ENCODE results near the gene PRR20G. TPM values are rescaled to one million over a fixed set of nuclear protein-coding genes. Genes with fewer than 3 reads are reported as not detected.
"Not testable (repeated sequence)": the region's sequence is repeated elsewhere in the genome, so short reads cannot be mapped to it uniquely, and the experiment has no call there.

Gene PRR20G
- polyA plus RNA-seq, 2 of the 4 experiments (the other 2 are of a cell fraction): not detected

DNA sequence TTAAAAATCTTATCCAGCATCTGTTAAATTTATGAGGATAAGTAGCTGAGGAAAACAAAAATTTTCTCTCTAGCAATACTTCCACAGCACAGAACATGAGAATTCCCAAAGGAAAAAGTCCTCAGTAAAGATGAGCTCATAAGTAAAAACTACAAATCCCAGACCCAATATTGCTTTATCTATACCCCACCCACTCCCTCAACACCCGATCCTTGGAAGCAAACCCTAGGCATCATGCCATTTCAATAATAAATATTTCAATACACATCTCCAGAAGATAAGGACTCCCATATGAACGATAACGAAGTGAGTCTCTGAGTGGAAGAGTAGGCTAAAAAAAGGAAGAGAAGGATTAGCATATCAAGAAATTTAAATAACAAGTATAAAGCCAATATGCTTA is 8.3 kb upstream of the PRR20G start:
- 19% methylated on average over 3 of the region's 3 CpGs for WGBS (ENCODE audit: missing lambda C conversion rate)
- TF ChIP-seq ZC3H11A (IDR thresholded peaks at IDR 0.05) (no peak), TP53 (CRISPR knock-in tag; IDR thresholded peaks at IDR 0.05) (no peak), EP300 (IDR thresholded peaks at IDR 0.05) (no peak), MAX (IDR thresholded peaks at IDR 0.05) (no peak), PHF8 (IDR thresholded peaks at IDR 0.05; ENCODE audit: borderline replicate concordance, low read depth) (no peak), EHF (CRISPR knock-in tag; IDR thresholded peaks at IDR 0.05) (no peak), KDM5A (IDR thresholded peaks at IDR 0.05) (no peak), RAD21 (conservative IDR thresholded peaks at IDR 0.05 in 1 of 2, IDR thresholded peaks at IDR 0.05 in 1 of 2) (no peak), REST (IDR thresholded peaks at IDR 0.05) (no peak), HES2 (IDR thresholded peaks at IDR 0.05) (no peak)
- TF ChIP-seq, protein P1, sequence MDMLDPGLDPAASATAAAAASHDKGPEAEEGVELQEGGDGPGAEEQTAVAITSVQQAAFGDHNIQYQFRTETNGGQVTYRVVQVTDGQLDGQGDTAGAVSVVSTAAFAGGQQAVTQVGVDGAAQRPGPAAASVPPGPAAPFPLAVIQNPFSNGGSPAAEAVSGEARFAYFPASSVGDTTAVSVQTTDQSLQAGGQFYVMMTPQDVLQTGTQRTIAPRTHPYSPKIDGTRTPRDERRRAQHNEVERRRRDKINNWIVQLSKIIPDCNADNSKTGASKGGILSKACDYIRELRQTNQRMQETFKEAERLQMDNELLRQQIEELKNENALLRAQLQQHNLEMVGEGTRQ (IDR thresholded peaks at IDR 0.05): no peak
- no peak for ATAC-seq
- CTCF ChIA-PET: interaction anchor here (1.3 kb wide), 1 partner anchor 9 kb away, joined by 3 read pairs; no protein-coding TSS in a partner anchor
- POLR2A ChIA-PET: no interaction called here
- Histone ChIP-seq H3K4me1 (no peaks in the 10 kb centered on the region), H3K4me3 (no peak overlapping the region), H3K4me2 (no peak overlapping the region), H3K9me3 (no peaks in the 10 kb centered on the region), H3K27ac (no peak overlapping the region)
- no peak for FAIRE-seq
- no peak for DNase-seq (ENCODE audit: low read depth in 1 of 2, low spot score in 1 of 2)

- FAIRE-seq; H3K9me3 ChIP-seq; H3K4me3 ChIP-seq; ATAC-seq; POLR2A ChIA-PET; H3K4me1 ChIP-seq; H3K27ac ChIP-seq; CTCF ChIA-PET; DNase-seq (ENCODE audit: low read depth in 1 of 2, low spot score in 1 of 2); H3K4me2 ChIP-seq: not testable (repeated sequence)
- 50% methylated on average over 8 of the region's 16 CpGs for WGBS (ENCODE audit: missing lambda C conversion rate)
Measured at GRCh38 chr3:127293650-127294049, 5.8 kb upstream of the PRR20G start.

GRCh38 chr3:127291611-127292010 is 3.8 kb upstream of the PRR20G start:
- no peak for DNase-seq (ENCODE audit: low read depth in 1 of 2, low spot score in 1 of 2)
- Histone ChIP-seq H3K4me2 (no peak overlapping the region), H3K9me3 (no peaks in the 10 kb centered on the region), H3K27ac (no peak overlapping the region), H3K4me3 (no peak overlapping the region), H3K4me1 (no peaks in the 10 kb centered on the region)
- ATAC-seq: no peak
- FAIRE-seq: no peak
- CTCF ChIA-PET: no interaction called here
- POLR2A ChIA-PET: no interaction called here
- TF ChIP-seq PHF8 (IDR thresholded peaks at IDR 0.05; ENCODE audit: borderline replicate concordance, low read depth): no peak

DNA sequence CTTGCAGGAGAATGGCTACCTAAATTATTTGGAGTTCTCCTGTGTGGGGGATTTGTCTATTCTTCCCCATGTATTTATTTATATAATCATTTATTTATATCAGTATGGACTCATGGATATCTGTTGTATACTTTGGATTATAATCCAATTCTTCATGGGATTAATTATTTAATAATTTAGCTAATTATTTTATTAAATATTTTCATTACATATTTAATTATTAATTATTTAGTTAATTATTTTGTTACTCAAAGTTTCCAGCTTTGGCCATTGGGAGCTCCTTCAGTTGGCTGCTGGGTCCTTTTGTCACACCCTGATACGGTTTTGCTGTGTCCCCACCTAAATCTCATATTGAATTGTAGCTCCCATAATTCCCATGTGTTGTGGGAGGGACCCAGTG is 3.3 kb upstream of the PRR20G start:
- no peak overlapping the region for H3K4me2 ChIP-seq
- WGBS (ENCODE audit: missing lambda C conversion rate): 0% methylated on average over 1 of the region's 1 CpG
- ChIA-PET CTCF (no interaction called here), POLR2A (no interaction called here)
- H3K4me1 ChIP-seq: no peaks in the 10 kb centered on the region
- H3K27ac ChIP-seq: no peak overlapping the region
- DNase-seq (ENCODE audit: low read depth in 1 of 2, low spot score in 1 of 2): no peak
- no peak for ATAC-seq
- H3K9me3 ChIP-seq: no peaks in the 10 kb centered on the region
- no peak overlapping the region for H3K4me3 ChIP-seq
- no peak for FAIRE-seq
- no peak for TF ChIP-seq HOXA7 (CRISPR knock-in tag; IDR thresholded peaks at IDR 0.05)
- TF ChIP-seq ESRRA (IDR thresholded peaks at IDR 0.05; ENCODE audit: borderline replicate concordance, low read length): no peak
- TF ChIP-seq JUNB (IDR thresholded peaks at IDR 0.05): no peak
- no peak for TF ChIP-seq ZNF302 (CRISPR knock-in tag; IDR thresholded peaks at IDR 0.05)
- TF ChIP-seq CBX2 (IDR thresholded peaks at IDR 0.05; ENCODE audit: borderline replicate concordance, low read depth): no peak
- TF ChIP-seq CEBPB (IDR thresholded peaks at IDR 0.05): no peak
- no peak for TF ChIP-seq HOXB5 (CRISPR knock-in tag; IDR thresholded peaks at IDR 0.05)
- TF ChIP-seq, protein P1 (IDR thresholded peaks at IDR 0.05): no peak
- no peak for TF ChIP-seq NR3C1 (IDR thresholded peaks at IDR 0.05)
- no peak for TF ChIP-seq KDM5A (IDR thresholded peaks at IDR 0.05)
- TF ChIP-seq MYC (IDR thresholded peaks at IDR 0.05; ENCODE audit: borderline replicate concordance, low read length): no peak
- no peak for TF ChIP-seq POLR2AphosphoS2 (conservative IDR thresholded peaks at IDR 0.05; ENCODE audit: low read length)
- no peak for TF ChIP-seq NPAS2 (CRISPR knock-in tag; IDR thresholded peaks at IDR 0.05; ENCODE audit: borderline replicate concordance)
- no peak for TF ChIP-seq CHD4 (IDR thresholded peaks at IDR 0.05; ENCODE audit: borderline replicate concordance)
- no peak for TF ChIP-seq ZC3H11A (IDR thresholded peaks at IDR 0.05)
- TF ChIP-seq ZSCAN20 (CRISPR knock-in tag; IDR thresholded peaks at IDR 0.05): no peak
- no peak for TF ChIP-seq RARB (CRISPR knock-in tag; IDR thresholded peaks at IDR 0.05)

All from A549 (cell line).